ENCODE data around the gene BATF3. TPM values are rescaled to one million over a fixed set of nuclear protein-coding genes. Genes with fewer than 3 reads are reported as not detected.

The BATF3 gene
- total and polyA plus RNA-seq, 9 of the 15 experiments (the other 6 are each of a cell fraction or from before 2014, with no cell fraction given): 0.40 to 3.8 (median 2.0) TPM

DNA sequence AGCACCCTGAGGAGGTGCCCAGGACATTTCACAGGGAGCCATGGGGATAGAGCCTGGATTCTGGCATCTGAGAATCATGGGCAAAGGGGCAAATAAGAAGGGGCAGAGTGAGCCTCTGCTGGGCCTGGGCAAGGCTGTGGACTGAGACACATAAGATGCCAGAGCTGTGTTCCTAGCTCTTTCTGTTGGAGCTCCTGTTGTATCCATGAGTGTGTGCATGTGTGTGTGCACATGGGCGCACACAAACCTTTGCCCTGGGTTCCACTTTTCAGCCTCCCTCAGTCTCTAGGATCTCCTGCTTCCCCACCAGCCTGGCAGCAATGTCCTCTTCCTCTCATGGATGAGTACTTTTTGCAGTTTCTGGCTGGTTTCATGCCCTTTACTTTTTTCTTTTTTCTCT, 47.0 kb downstream of the BATF3 start:
- no TSS peak for BruUV-seq (replicated peaks)
- TF ChIP-seq SMARCB1 (IDR thresholded peaks at IDR 0.05; ENCODE audit: insufficient read length, low read depth): no peak
- no peak for TF ChIP-seq SP2 (IDR thresholded peaks at IDR 0.05; ENCODE audit: extremely low read depth, low read depth, low read length, poor library complexity, severe bottlenecking)
- no peak for TF ChIP-seq FIP1L1 (IDR thresholded peaks at IDR 0.05; ENCODE audit: low read depth, low read length, poor library complexity, severe bottlenecking)
- TF ChIP-seq, protein P1, sequence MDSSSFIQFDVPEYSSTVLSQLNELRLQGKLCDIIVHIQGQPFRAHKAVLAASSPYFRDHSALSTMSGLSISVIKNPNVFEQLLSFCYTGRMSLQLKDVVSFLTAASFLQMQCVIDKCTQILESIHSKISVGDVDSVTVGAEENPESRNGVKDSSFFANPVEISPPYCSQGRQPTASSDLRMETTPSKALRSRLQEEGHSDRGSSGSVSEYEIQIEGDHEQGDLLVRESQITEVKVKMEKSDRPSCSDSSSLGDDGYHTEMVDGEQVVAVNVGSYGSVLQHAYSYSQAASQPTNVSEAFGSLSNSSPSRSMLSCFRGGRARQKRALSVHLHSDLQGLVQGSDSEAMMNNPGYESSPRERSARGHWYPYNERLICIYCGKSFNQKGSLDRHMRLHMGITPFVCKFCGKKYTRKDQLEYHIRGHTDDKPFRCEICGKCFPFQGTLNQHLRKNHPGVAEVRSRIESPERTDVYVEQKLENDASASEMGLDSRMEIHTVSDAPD (CRISPR knock-in tag; IDR thresholded peaks at IDR 0.05): no peak
- TF ChIP-seq ZNF124 (CRISPR knock-in tag; IDR thresholded peaks at IDR 0.05): no peak
- no peak for TF ChIP-seq HMG20A (CRISPR knock-in tag; conservative IDR thresholded peaks at IDR 0.05)
- no peak for TF ChIP-seq STAG1 (CRISPR knock-in tag; IDR thresholded peaks at IDR 0.05; ENCODE audit: borderline replicate concordance)
- no peak for TF ChIP-seq RBFOX2 (IDR thresholded peaks at IDR 0.05; ENCODE audit: low read depth, low read length)
- no peak for TF ChIP-seq ARID1B (IDR thresholded peaks at IDR 0.05)
- no peak for TF ChIP-seq ERF (CRISPR knock-in tag; IDR thresholded peaks at IDR 0.05)
- TF ChIP-seq TAF1 (IDR thresholded peaks at IDR 0.05; ENCODE audit: control insufficient read depth, extremely low read depth, insufficient read depth, low read length, severe bottlenecking): no peak
- no peak for TF ChIP-seq TFAM (CRISPR knock-in tag; conservative IDR thresholded peaks at IDR 0.05)
- no peak for TF ChIP-seq PURB (CRISPR knock-in tag; IDR thresholded peaks at IDR 0.05; ENCODE audit: low read depth)
- no peak for TF ChIP-seq YY1 (IDR thresholded peaks at IDR 0.05; ENCODE audit: borderline replicate concordance in 1 of 3, control insufficient read depth in 1 of 3, extremely low read depth in 1 of 3, insufficient read depth in 3 of 3, insufficient read length in 1 of 3, insufficient replicate concordance in 2 of 3, low read depth in 1 of 3, low read length in 2 of 3)
- in situ Hi-C loops (cut with MboI) (no loop called here), intact Hi-C loops (cut with micrococcal nuclease) (no loop called here)
- no peak for DNase-seq (ENCODE audit: extremely low read depth in 1 of 4, low spot score in 3 of 4)
- H2AFZ ChIP-seq (ENCODE audit: low read depth, low read length): no peak overlapping the region
- no peak overlapping the region for H3K9ac ChIP-seq (ENCODE audit: insufficient read depth in 1 of 2, low read depth in 2 of 2, low read length in 2 of 2)
- H3K4me3 ChIP-seq: no peak overlapping the region
- POLR2A ChIA-PET: interaction anchor here (0.6 to 1.3 kb wide), 4 partner anchors 9 to 70 kb away, joined by 3 to 5 read pairs (median 4); no protein-coding TSS in a partner anchor
- WGBS (ENCODE audit: insufficient coverage, low coverage, missing lambda C conversion rate): 5% methylated on average over 1 of the region's 1 CpG
- no peaks in the 10 kb centered on the region for H3K36me3 ChIP-seq (ENCODE audit: control insufficient read depth, insufficient read depth, low read length)
- no peaks in the 10 kb centered on the region for H3K4me1 ChIP-seq (replicated peaks in 1 of 2; ENCODE audit: control insufficient read depth in 2 of 2, insufficient read depth in 2 of 2, low read length in 2 of 2)
- H3K9me1 ChIP-seq (ENCODE audit: control insufficient read depth, insufficient read depth, low read length): no peaks in the 10 kb centered on the region
- H3K9me3 ChIP-seq (replicated peaks; ENCODE audit: control insufficient read depth, insufficient read depth, low read depth, low read length): no peaks in the 10 kb centered on the region
- ATAC-seq: no peak
- H4K20me1 ChIP-seq (replicated peaks; ENCODE audit: control insufficient read depth, insufficient read depth, low read length): no peaks in the 10 kb centered on the region
- H3K79me2 ChIP-seq (ENCODE audit: control insufficient read depth, insufficient read depth, low read length): no peaks in the 10 kb centered on the region
- H3K27ac ChIP-seq (ENCODE audit: extremely low read depth, low read depth, low read length): no peak overlapping the region
- H3K27me3 ChIP-seq (ENCODE audit: control insufficient read depth in 2 of 2, insufficient read depth in 2 of 2, low read length in 2 of 2): peaks cover 12 to 34% of the 10 kb centered on the region in 2 experiments; a peak in 3 of 5 replicates
- CTCF ChIA-PET (ENCODE audit: low intra/inter-chr PET ratio): no interaction called here
- FAIRE-seq: no peak
- no peak overlapping the region for H3K4me2 ChIP-seq (ENCODE audit: insufficient read depth, low read length)
